Coronary artery (tissue), 2 donors: Measurements from ENCODE around the gene TULP1.

Experiments used
- DNase-seq: peaks from one replicate; pipeline ENCODE4 v3.0.0-alpha.2; 2017; ENCODE audit warnings: low spot score
- H3K27ac ChIP-seq, 2 donors: fragments of 200-600 bp; sonication (generic); one replicate each; pipeline ENCODE4 v1.5.1; 2016 to 2019
- H3K4me3 ChIP-seq: fragments of 200-600 bp; sonication (generic); 2 replicates; pipeline ENCODE4 v1.5.1; 2016; ENCODE audit warnings: mild to moderate bottlenecking, moderate library complexity
- TF ChIP-seq, protein P1 (sequence below): fragments of 200-600 bp; sonication (generic); IDR thresholded peaks from one replicate; pipeline ENCODE4 v1.5.1; 2019; ENCODE audit warnings: antibody characterized with exemption

Gene TULP1

DNA sequence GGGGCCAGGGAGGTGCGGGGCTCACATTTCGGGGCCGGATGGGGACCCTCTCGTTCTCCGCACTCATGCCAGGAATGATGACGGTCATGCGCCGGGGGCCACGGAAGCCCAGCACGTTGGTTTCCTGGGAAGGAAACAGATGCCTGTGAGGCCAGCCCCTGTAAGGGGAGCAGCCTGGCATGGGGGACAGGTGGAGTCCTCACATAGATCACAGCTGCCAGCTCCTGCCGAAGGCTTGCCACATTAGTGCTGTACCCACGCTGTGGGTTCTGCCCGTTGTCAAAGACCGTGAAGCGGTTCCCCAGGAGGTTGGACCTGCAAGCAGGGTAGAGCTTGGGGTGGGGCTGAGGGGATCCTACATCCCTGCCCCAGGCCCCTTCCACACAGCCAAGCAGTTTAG, 9.2 kb downstream of the TULP1 start:
- DNase-seq = no peak
- Histone ChIP-seq H3K27ac (no peak overlapping the region), H3K4me3 (no peak overlapping the region)
- TF ChIP-seq, protein P1, sequence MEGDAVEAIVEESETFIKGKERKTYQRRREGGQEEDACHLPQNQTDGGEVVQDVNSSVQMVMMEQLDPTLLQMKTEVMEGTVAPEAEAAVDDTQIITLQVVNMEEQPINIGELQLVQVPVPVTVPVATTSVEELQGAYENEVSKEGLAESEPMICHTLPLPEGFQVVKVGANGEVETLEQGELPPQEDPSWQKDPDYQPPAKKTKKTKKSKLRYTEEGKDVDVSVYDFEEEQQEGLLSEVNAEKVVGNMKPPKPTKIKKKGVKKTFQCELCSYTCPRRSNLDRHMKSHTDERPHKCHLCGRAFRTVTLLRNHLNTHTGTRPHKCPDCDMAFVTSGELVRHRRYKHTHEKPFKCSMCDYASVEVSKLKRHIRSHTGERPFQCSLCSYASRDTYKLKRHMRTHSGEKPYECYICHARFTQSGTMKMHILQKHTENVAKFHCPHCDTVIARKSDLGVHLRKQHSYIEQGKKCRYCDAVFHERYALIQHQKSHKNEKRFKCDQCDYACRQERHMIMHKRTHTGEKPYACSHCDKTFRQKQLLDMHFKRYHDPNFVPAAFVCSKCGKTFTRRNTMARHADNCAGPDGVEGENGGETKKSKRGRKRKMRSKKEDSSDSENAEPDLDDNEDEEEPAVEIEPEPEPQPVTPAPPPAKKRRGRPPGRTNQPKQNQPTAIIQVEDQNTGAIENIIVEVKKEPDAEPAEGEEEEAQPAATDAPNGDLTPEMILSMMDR = no peak

DNA sequence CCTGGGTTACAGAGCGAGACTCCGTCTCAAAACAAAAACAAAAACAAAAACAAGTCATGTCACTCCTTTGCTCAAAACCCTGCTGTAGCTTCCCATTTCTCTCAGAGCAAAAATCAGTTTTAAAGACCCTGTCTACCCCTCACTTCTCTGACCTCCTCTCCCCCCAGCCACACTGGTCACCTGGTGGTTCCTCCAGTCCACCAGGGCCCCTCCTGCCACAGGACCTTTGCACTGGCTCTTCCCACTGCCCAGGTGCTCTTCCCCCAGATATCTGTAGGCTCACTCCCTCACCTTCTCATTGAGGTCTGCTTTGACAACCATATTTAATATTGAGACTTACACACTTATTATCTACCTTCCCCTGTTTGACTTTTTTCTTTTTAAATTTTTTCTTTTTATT, 10.9 kb downstream of the TULP1 start:
- TF ChIP-seq, protein P1 = no peak

DNA sequence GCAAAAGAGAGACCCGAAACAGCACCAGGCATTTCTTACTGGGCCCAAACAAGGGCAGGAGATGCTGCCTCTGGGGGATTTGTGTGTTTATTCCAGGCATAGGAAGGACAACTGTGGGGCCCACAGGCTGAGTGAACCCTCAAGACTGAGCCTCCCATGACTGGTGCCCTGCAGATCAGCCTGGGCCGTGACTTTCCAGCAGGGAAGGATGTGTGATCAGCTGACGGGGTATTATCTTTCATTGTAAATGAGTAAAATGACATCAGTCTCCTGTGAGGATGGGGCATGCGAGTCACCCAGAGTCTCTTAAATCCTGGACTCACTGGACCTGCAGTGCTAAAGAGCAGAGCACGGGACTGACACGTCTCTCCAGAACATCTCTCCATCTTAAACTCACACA, 11.9 kb downstream of the TULP1 start:
- Histone ChIP-seq H3K27ac (no peak overlapping the region), H3K4me3 (no peak overlapping the region)
- DNase-seq = no peak
- TF ChIP-seq, protein P1 = no peak

More for the DNA sequence above, 10.9 kb downstream of the TULP1 start:
- DNase-seq = no peak
- no peak overlapping the region for H3K27ac ChIP-seq
- no peak overlapping the region for H3K4me3 ChIP-seq

DNA sequence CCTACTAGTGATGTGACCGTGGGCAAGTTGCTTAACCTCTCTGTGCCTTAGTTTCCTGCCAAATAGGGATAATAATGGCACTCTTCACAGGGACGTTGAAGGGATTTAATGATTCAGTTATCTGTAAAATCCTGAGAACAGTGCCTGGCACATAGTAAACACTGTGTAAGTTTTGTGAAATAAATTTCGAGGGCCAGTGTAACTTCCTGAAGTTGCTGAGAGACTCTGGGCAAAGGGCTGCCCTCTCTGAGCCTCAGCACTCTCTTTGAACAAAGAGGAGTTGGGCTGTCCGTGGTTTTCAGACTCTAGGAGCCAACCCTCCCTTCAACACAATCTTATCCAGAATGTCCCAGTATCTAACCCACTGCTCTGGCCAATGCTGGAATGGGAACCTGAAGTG, 13.3 kb downstream of the TULP1 start:
- no peak overlapping the region for H3K4me3 ChIP-seq
- TF ChIP-seq, protein P1 = no peak
- no peak for DNase-seq
- H3K27ac ChIP-seq = no peak overlapping the region

DNA sequence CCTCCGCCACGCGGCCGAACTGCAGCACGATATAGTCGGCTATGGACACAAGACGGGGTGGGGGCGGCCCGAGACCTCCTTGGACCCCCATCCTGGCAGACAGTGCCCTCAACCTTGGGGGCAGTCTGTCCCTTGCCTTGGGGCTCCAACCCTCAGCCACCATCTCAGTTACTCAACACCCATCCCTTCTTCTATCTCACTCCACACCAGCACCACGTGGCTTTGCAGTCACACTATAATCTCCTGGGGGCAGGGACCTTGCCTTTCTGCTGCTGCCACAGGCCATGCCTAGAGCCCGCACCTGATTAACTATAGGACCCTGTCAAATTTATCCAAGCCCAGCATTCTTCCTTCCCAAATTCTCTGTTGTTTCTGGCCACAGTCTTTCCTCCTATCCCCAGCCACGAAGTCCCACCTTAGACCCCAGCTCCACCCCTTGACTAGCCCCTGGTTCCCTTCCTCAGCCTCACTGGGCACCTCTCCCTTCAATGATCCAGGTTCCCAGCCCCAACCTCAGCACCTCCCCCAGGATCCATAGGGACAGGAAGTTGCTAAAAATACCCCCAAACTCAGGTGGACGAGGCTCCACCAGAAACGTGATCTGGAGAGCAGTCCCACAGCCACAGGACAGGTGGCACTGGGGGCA, 14.2 kb downstream of the TULP1 start:
- Histone ChIP-seq H3K4me3 (peak overlapping the region; percentile 96), H3K27ac (peak overlapping the region; percentile 98 to 99)
- DNase-seq = peak; percentile 67
- TF ChIP-seq, protein P1 = no peak

DNA sequence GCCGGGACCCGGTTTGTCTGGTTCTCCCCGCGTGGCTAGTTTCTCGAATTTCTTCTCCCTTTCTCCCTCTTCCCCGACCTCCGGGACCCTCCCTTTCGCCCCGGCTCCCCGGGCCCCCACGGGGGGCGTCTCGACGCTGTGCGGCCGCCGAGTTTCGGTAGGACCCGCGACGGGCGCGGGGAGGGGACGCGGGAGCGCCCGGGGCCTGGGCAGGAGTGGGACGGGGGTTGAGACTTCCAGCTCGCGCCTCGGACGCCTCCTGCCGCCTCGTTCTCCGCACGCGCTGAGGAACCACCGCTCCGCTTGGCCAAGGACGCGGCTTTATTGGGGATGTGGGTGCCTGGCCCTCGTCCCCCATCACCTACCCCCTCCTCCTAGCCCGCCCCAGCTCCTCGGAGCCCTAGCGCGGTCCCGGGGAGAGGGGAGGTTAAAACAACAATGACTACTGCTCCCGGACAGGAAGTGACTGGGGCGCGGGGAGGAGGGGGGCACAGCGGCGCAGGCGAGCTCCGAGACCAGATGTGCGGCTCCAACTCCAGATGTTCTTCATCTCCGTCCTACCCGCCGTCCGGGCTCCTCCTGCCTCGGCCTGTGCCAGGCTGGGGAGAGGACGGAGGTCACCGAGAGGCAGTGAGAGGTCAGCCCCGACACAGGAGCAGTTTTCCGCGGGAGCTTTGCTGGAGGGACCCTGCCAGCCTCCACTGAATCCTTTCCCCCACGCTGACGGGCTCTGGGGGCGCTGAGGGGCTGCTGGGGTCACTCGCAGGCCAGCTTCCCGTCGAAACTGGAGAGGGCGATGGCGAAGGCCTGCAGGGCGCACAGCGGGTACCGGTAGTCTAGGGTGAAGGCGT, 14.9 kb downstream of the TULP1 start:
- peak overlapping the region; percentile 98 to 99 for H3K27ac ChIP-seq
- peak overlapping the region; percentile 96 for H3K4me3 ChIP-seq
- TF ChIP-seq, protein P1 = peak; percentile 21
- DNase-seq = peak; percentile 84
